ENCODE data around the gene PRAMEF15. TPM values are rescaled to one million over a fixed set of nuclear protein-coding genes. Genes with fewer than 3 reads are reported as not detected.
"Not testable (repeated sequence)": the region's sequence is repeated elsewhere in the genome, so short reads cannot be mapped to it uniquely, and the experiment has no call there.

The PRAMEF15 gene
- total RNA-seq (ENCODE audit: unreplicated experiment): not detected
- long read RNA-seq: 0 reads

DNA sequence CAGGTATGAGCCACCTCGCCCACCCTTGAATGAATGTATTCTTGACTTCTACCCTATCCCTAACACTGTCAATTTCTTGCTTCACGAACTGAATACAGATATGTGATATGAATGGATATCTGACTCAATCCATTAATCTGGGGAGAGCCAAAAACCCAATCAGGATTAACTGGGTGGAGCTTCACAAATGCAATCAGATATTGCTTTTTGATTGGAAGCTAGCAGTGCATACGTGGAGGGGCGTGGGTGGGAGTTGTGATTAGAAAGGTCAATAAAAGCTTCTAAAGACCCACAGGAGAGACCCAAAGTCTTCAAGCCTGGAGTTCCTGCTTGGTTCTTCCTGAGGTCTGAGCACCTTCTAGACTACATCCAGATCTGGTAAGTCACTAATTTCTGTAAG lies at the start of gene PRAMEF15:
Gene PRAMEF15, plus strand, starts transcription at position 301 of the 400 bp plus-strand sequence. CDS start 2,827 bp downstream, outside the sequence.
- H3K4me3 Mint-ChIP-seq (ENCODE audit: unreplicated experiment); H3K9me3 Mint-ChIP-seq (ENCODE audit: unreplicated experiment); H3K4me1 Mint-ChIP-seq (ENCODE audit: unreplicated experiment); H3K27ac Mint-ChIP-seq (ENCODE audit: unreplicated experiment); H3K27me3 Mint-ChIP-seq (ENCODE audit: unreplicated experiment); H3K36me3 Mint-ChIP-seq (ENCODE audit: low read depth, unreplicated experiment); DNase-seq (ENCODE audit: low spot score): not testable (repeated sequence)

DNA sequence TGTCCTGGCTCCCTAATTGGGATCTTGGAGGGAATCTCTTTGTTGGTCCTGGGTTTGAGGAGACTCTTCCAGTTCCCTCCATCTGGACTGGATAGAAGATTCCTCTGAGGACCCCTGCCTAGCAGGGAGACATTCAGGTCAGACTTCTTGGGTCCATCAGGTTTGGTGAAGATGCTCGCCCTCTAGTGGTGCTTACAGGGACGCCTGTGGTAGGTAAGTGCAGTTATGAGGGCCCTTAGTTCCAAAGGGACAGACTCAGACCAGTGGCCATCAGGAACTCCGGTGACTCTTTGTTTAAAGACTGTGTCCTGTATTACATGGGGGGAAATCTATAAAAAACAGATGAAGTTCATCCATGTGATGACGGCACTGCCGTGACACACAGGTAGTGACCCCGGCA lies 38.4 kb upstream of the PRAMEF15 start:
- not testable (repeated sequence) for H3K27me3 Mint-ChIP-seq (ENCODE audit: unreplicated experiment); DNase-seq (ENCODE audit: low spot score)

GRCh38 chr1:13279617-13280016 lies 35.8 kb upstream of the PRAMEF15 start:
- not testable (repeated sequence) for H3K4me1 Mint-ChIP-seq (ENCODE audit: unreplicated experiment); H3K36me3 Mint-ChIP-seq (ENCODE audit: low read depth, unreplicated experiment); H3K27me3 Mint-ChIP-seq (ENCODE audit: unreplicated experiment); H3K27ac Mint-ChIP-seq (ENCODE audit: unreplicated experiment); H3K4me3 Mint-ChIP-seq (ENCODE audit: unreplicated experiment); H3K9me3 Mint-ChIP-seq (ENCODE audit: unreplicated experiment); DNase-seq (ENCODE audit: low spot score)

More for the DNA sequence above, 38.4 kb upstream of the PRAMEF15 start:
- H3K36me3 Mint-ChIP-seq (ENCODE audit: low read depth, unreplicated experiment); H3K27ac Mint-ChIP-seq (ENCODE audit: unreplicated experiment); H3K4me1 Mint-ChIP-seq (ENCODE audit: unreplicated experiment); H3K9me3 Mint-ChIP-seq (ENCODE audit: unreplicated experiment); H3K4me3 Mint-ChIP-seq (ENCODE audit: unreplicated experiment): not testable (repeated sequence)

- not testable (repeated sequence) for DNase-seq (ENCODE audit: low spot score); H3K27me3 Mint-ChIP-seq (ENCODE audit: unreplicated experiment); H3K4me1 Mint-ChIP-seq (ENCODE audit: unreplicated experiment); H3K27ac Mint-ChIP-seq (ENCODE audit: unreplicated experiment); H3K9me3 Mint-ChIP-seq (ENCODE audit: unreplicated experiment); H3K4me3 Mint-ChIP-seq (ENCODE audit: unreplicated experiment); H3K36me3 Mint-ChIP-seq (ENCODE audit: low read depth, unreplicated experiment)
Observed at GRCh38 chr1:13285037-13285436, 30.3 kb upstream of the PRAMEF15 start, which contains the start of gene PRAMEF8. PRAMEF8 (minus strand) TSS chr1:13285137; CDS start chr1:13284091, 1,046 bp downstream.

DNA sequence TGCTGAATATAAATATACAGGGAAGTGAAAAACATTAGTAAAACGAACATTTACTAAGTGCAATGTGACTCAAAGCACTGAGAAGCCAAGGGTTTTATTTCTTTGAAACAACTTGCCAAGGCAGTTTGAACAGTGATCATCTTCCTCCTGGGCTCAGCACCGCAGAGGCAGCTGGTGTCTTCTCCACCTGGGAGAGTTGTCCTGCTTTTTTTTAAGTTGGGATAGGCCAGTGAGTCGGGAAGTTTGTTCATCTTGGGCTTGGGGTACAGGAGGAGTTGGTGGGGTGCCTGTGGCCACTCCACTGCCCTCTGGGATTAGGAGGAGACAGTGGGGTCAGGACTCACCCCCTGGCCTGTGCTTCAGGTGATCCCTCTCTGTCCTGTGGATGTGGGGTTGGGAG lies 26.4 kb upstream of the PRAMEF15 start:
- not testable (repeated sequence) for H3K27me3 Mint-ChIP-seq (ENCODE audit: unreplicated experiment); H3K4me3 Mint-ChIP-seq (ENCODE audit: unreplicated experiment); H3K9me3 Mint-ChIP-seq (ENCODE audit: unreplicated experiment); H3K27ac Mint-ChIP-seq (ENCODE audit: unreplicated experiment); H3K4me1 Mint-ChIP-seq (ENCODE audit: unreplicated experiment); DNase-seq (ENCODE audit: low spot score); H3K36me3 Mint-ChIP-seq (ENCODE audit: low read depth, unreplicated experiment)

GRCh38 chr1:13297216-13297931 lies 18.0 kb upstream of the PRAMEF15 start:
- not testable (repeated sequence) for H3K27ac Mint-ChIP-seq (ENCODE audit: unreplicated experiment); H3K9me3 Mint-ChIP-seq (ENCODE audit: unreplicated experiment); H3K4me3 Mint-ChIP-seq (ENCODE audit: unreplicated experiment); DNase-seq (ENCODE audit: low spot score); H3K36me3 Mint-ChIP-seq (ENCODE audit: low read depth, unreplicated experiment); H3K4me1 Mint-ChIP-seq (ENCODE audit: unreplicated experiment); H3K27me3 Mint-ChIP-seq (ENCODE audit: unreplicated experiment)

GRCh38 chr1:13298699-13299098 lies 16.7 kb upstream of the PRAMEF15 start:
- not testable (repeated sequence) for H3K36me3 Mint-ChIP-seq (ENCODE audit: low read depth, unreplicated experiment); H3K27ac Mint-ChIP-seq (ENCODE audit: unreplicated experiment); H3K4me3 Mint-ChIP-seq (ENCODE audit: unreplicated experiment); H3K4me1 Mint-ChIP-seq (ENCODE audit: unreplicated experiment); H3K9me3 Mint-ChIP-seq (ENCODE audit: unreplicated experiment); DNase-seq (ENCODE audit: low spot score); H3K27me3 Mint-ChIP-seq (ENCODE audit: unreplicated experiment)

- not testable (repeated sequence) for H3K4me3 Mint-ChIP-seq (ENCODE audit: unreplicated experiment); H3K36me3 Mint-ChIP-seq (ENCODE audit: low read depth, unreplicated experiment); DNase-seq (ENCODE audit: low spot score); H3K27ac Mint-ChIP-seq (ENCODE audit: unreplicated experiment); H3K9me3 Mint-ChIP-seq (ENCODE audit: unreplicated experiment); H3K27me3 Mint-ChIP-seq (ENCODE audit: unreplicated experiment); H3K4me1 Mint-ChIP-seq (ENCODE audit: unreplicated experiment)
Observed at GRCh38 chr1:13302197-13302596, 13.2 kb upstream of the PRAMEF15 start.

DNA sequence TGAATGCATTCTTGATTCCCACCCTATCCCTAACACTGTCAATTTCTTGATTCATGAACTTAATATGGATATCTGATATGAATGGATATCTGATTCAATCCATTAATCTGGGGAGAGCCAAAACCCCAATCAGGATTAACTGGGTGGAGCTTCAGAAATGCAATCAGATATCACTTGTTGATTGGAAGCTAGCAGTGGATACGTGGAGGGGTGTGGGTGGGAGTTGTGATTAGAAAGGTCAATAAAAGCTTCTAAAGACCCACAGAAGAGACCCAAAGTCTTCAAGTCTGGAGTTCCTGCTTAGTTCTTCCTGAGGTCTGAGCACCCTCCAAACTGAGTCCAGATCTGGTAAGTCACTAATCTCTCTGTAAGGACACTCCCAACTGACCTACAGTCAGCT lies 12.1 kb upstream of the PRAMEF15 start, which contains the start of gene PRAMEF33:
Gene PRAMEF33, plus strand, starts transcription at position 301 of the 400 bp plus-strand sequence. CDS start 2,416 bp downstream, outside the sequence.
- DNase-seq (ENCODE audit: low spot score); H3K4me3 Mint-ChIP-seq (ENCODE audit: unreplicated experiment); H3K36me3 Mint-ChIP-seq (ENCODE audit: low read depth, unreplicated experiment); H3K4me1 Mint-ChIP-seq (ENCODE audit: unreplicated experiment); H3K27me3 Mint-ChIP-seq (ENCODE audit: unreplicated experiment); H3K9me3 Mint-ChIP-seq (ENCODE audit: unreplicated experiment); H3K27ac Mint-ChIP-seq (ENCODE audit: unreplicated experiment): not testable (repeated sequence)

- H3K27me3 Mint-ChIP-seq (ENCODE audit: unreplicated experiment); H3K27ac Mint-ChIP-seq (ENCODE audit: unreplicated experiment); H3K4me1 Mint-ChIP-seq (ENCODE audit: unreplicated experiment); H3K9me3 Mint-ChIP-seq (ENCODE audit: unreplicated experiment); DNase-seq (ENCODE audit: low spot score); H3K4me3 Mint-ChIP-seq (ENCODE audit: unreplicated experiment); H3K36me3 Mint-ChIP-seq (ENCODE audit: low read depth, unreplicated experiment): not testable (repeated sequence)
Observed at GRCh38 chr1:13342496-13342895, 27.1 kb downstream of the PRAMEF15 start.

- H3K27me3 Mint-ChIP-seq (ENCODE audit: unreplicated experiment); H3K27ac Mint-ChIP-seq (ENCODE audit: unreplicated experiment); DNase-seq (ENCODE audit: low spot score); H3K4me3 Mint-ChIP-seq (ENCODE audit: unreplicated experiment); H3K4me1 Mint-ChIP-seq (ENCODE audit: unreplicated experiment); H3K9me3 Mint-ChIP-seq (ENCODE audit: unreplicated experiment); H3K36me3 Mint-ChIP-seq (ENCODE audit: low read depth, unreplicated experiment): not testable (repeated sequence)
Observed at GRCh38 chr1:13347034-13347433, 31.7 kb downstream of the PRAMEF15 start, which contains the start of gene PRAMEF14. PRAMEF14 (minus strand) TSS chr1:13347134; CDS start chr1:13345314, 1,820 bp downstream.

DNA sequence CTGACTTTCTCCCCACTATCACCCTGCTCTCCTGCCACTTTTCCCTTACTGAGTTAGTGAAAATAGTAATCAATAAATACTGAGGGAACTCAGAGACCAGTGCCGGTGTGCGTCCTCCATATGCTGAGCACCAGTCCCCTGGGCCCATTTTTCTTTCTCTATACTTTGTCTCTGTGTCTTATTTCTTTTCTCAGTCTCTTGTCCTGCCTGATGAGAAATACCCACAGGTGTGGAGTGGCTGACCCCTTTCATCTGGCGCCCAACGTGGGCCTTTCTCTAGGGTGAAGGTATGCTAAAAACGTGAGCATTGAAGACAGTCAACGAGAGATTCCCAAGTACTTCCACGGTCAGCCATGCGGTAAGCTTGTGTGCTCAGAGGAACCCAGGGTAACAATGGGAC lies 38.1 kb downstream of the PRAMEF15 start:
- H3K4me3 Mint-ChIP-seq (ENCODE audit: unreplicated experiment); H3K4me1 Mint-ChIP-seq (ENCODE audit: unreplicated experiment); H3K36me3 Mint-ChIP-seq (ENCODE audit: low read depth, unreplicated experiment); DNase-seq (ENCODE audit: low spot score); H3K27ac Mint-ChIP-seq (ENCODE audit: unreplicated experiment); H3K27me3 Mint-ChIP-seq (ENCODE audit: unreplicated experiment); H3K9me3 Mint-ChIP-seq (ENCODE audit: unreplicated experiment): not testable (repeated sequence)

All from endothelial cell (in vitro differentiated cells).